HG03520 (cell line): ENCODE results near the gene PLXNB2.

Experiments used
- ATAC-seq: cut with Tn5 transposase; IDR thresholded peaks from one replicate; pipeline ENCODE4 v1.9.1; 2021; ENCODE audit warnings: mild to moderate bottlenecking, moderate library complexity; ENCODE audit not compliant: unreplicated experiment

Gene PLXNB2

DNA sequence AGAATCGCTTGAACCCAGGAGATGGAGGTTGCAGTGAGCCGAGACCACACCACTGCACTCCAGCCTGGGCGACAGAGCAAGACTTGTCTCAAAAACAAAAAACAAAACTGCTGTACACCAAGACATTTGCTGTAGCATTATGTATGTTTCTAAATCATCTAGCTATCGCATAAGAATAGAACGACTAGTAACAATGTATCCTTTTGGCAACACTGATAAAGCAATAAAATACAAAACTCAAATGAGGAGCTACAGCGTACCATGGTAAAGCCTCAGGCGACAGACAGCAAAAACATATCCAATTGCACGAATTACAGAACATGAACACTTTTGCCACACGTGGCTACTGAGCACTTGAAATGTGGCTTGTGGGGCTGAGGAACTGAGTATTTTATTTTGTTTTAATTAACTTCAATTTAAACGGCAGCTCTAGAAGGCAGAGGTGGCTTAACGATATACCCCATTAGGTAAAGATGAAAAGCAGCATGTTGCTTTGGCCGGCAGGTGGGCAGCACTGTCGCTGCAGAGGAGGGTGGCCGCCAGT, 65.0 kb downstream of the PLXNB2 start:
- ATAC-seq: no peak

DNA sequence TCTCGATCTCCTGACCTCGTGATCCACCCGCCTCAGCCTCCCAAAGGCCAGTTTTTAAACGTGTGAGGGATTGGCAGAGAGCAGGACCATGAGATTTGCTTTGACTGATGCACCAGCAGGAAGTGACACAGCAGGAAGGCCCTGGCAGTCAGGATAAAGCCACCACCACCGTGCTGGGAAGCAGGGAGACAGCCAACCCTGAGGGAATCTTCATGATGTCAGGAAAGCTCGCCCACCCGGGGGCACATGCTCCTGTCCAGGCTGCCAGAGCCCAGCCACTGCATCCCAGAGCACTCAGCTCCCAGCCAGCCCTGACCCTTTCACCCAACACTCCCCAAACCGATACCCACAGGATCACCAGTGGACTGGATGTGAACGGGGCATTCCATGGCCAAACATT, 68.7 kb downstream of the PLXNB2 start:
- ATAC-seq: no peak

- ATAC-seq: no peak
Measured at GRCh38 chr22:50236731-50237409, 70.6 kb downstream of the PLXNB2 start.

- ATAC-seq: no peak
Measured at GRCh38 chr22:50233223-50233622, 74.2 kb downstream of the PLXNB2 start.

DNA sequence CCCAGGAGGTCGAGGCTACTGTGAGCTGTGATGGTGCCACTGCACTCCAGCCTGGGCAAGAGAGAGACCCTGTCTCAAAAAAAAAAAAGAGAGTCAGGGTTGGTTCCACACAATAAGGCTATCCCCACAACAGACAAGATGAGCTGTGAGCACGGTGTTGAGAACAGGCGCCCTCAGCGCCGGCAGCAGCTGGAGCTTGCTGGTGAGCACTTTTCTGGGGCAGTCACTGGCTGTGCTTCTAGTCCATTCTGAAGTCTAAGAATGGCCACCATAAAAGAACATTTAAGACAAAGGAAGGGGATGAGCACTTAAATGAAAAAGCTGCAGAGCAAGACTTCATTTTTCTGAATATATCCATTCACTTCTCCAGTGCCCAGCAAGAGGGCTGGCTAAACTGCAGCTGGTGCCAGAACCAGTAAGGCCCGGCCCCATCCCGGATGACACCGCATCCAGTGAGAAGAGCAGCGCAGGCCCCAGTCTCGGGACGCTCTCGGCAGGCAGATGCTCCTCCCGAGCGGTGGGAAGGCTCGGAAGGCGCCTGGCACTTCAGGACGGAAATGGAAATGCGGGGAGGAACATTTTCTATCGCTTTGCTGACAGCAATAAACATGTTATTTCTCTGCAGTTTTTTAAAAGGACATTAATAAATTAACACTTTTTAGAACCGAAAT, 74.8 kb downstream of the PLXNB2 start:
- ATAC-seq: no peak

DNA sequence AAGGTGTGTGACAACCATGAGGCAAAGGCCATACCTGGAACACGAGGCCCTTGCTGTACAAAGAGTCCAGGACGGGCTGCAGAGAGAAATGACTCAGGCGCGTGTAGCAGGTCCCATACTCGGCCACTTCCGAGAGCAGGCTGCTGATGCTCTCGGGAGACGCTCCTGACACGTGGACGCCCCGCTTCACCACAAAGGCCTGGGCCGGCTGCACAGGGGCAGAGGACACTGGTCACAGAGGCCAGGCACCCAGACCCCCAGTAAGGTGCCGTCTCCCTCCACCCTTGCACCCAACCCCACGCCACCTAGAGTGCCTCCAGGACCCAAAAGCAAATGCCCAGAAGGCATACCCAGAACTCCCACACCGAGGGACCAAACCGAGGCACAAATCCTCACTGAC, 78.1 kb downstream of the PLXNB2 start:
- ATAC-seq: no peak

DNA sequence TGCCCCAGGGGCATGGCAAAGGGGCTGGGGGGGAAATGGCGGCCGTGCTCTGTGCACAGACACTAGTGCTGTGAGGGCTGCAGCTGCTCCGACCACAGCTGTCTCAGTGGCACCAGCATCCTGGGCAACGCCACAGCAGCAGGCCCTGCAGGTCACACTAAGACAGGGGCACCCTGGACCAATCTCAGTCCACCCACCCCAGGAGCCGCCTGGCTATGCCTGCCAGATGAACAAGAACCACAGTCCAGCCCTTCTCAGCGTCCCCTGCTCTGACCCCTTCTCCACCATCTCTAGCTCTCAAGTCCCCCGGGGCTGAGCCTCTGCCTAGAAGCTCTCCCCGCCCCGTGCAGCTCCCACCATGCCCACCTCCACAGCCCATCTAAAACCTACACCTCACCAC, 79.1 kb downstream of the PLXNB2 start:
- no peak for ATAC-seq

- ATAC-seq: no peak
Measured at GRCh38 chr22:50227579-50228215, 79.7 kb downstream of the PLXNB2 start.

- ATAC-seq: no peak
Measured at GRCh38 chr22:50226875-50227165, 80.6 kb downstream of the PLXNB2 start.

- no peak for ATAC-seq
Measured at GRCh38 chr22:50226063-50226874, 81.2 kb downstream of the PLXNB2 start.

DNA sequence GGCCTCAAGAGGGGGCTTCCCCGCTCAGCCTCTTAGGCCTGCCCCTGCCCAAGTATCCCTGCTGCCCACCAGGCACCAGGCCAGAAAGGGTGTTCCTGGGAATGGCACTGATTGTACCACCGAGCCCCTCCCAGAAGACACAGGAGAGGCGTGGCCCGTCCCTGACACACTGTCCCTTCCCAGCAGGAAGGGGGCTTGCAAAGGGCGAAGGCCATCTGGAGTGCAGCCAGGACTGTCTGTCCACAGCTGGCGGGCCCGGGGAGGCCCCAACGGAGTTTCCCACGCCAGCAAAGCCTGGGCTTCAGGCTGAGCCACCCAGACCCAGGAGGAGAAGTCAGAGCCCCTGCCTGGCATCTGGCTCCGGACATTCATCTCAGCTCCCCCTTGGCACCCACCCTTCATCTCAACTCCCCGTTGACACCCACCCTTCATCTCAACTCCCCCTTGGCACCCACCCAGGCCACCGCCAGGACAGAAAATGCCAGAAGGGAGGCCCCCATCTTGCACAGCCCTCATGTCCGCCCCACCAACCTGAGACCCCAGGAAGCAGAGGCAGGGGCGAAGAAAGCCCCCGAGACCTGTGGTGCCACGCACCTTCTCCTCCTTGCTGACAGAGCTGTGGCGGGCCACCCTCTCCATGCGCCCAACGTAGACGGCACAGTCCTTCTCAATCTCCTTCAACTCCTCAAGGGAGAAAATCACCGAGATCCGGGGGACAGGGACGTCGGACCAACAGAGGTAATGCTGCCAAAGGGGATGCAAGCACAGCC, 82.1 kb downstream of the PLXNB2 start:
- no peak for ATAC-seq
